Activated CD8-positive, alpha-beta memory T cell treated with anti-CD3 and anti-CD28 coated beads, Interleukin-2, amount 50 U/mL, for 4 hours (primary cell): ENCODE data around the gene ARMH3.
"Not testable (repeated sequence)": the region's sequence is repeated elsewhere in the genome, so short reads cannot be mapped to it uniquely, and the experiment has no call there.

ENCODE experiments used
- DNase-seq: peaks from one replicate; pipeline ENCODE4 v3.0.0-alpha.2; 2020

Gene ARMH3

GRCh38 chr10:102040305-102041050, 15.5 kb downstream of the ARMH3 start:
- DNase-seq, result no peak

- no peak for DNase-seq
These were observed 17.6 kb downstream of the ARMH3 start for GRCh38 chr10:102038410-102038809.

- DNase-seq, result not testable (repeated sequence)
These were observed 20.2 kb downstream of the ARMH3 start for GRCh38 chr10:102035807-102036206.

- DNase-seq, result no peak
These were observed 22.2 kb downstream of the ARMH3 start for GRCh38 chr10:102033787-102034186.

- no peak for DNase-seq
These were observed 28.7 kb downstream of the ARMH3 start for GRCh38 chr10:102027261-102027660.

GRCh38 chr10:102024799-102025198, 31.2 kb downstream of the ARMH3 start:
- no peak for DNase-seq

- DNase-seq, result no peak
These were observed 35.0 kb downstream of the ARMH3 start for GRCh38 chr10:102020938-102021337.

GRCh38 chr10:102017295-102017694, 38.7 kb downstream of the ARMH3 start:
- no peak for DNase-seq

- DNase-seq, result no peak
These were observed 39.6 kb downstream of the ARMH3 start for GRCh38 chr10:102016416-102016815.

- DNase-seq, result no peak
These were observed 45.0 kb downstream of the ARMH3 start for GRCh38 chr10:102010961-102011360.

- peak; percentile 18 for DNase-seq
These were observed 46.1 kb downstream of the ARMH3 start for GRCh38 chr10:102009801-102010425.

- DNase-seq, result no peak
These were observed 48.2 kb downstream of the ARMH3 start for GRCh38 chr10:102007796-102008195.

GRCh38 chr10:102007031-102007430, 48.9 kb downstream of the ARMH3 start:
- DNase-seq, result not testable (repeated sequence)

GRCh38 chr10:102004376-102004775, 51.6 kb downstream of the ARMH3 start:
- DNase-seq, result no peak

GRCh38 chr10:102003541-102003940, 52.4 kb downstream of the ARMH3 start:
- DNase-seq, result no peak

- DNase-seq, result no peak
These were observed 54.4 kb downstream of the ARMH3 start for GRCh38 chr10:102001435-102002068.

GRCh38 chr10:101997803-101998202, 58.2 kb downstream of the ARMH3 start:
- DNase-seq, result no peak

GRCh38 chr10:101995451-101996063, 60.4 kb downstream of the ARMH3 start:
- no peak for DNase-seq

- no peak for DNase-seq
These were observed 62.2 kb downstream of the ARMH3 start for GRCh38 chr10:101993651-101994200.

- DNase-seq, result no peak
These were observed 62.8 kb downstream of the ARMH3 start for GRCh38 chr10:101993221-101993620.

GRCh38 chr10:101987136-101987535, 68.8 kb downstream of the ARMH3 start:
- DNase-seq, result no peak

GRCh38 chr10:101986624-101986971, 69.4 kb downstream of the ARMH3 start:
- no peak for DNase-seq

GRCh38 chr10:101980677-101981076, 75.3 kb downstream of the ARMH3 start:
- not testable (repeated sequence) for DNase-seq
